ENCODE data around the gene SNCAIP. TPM values are rescaled to one million over a fixed set of nuclear protein-coding genes. Genes with fewer than 3 reads are reported as not detected.
A peak's percentile ranks its signal among the peaks of the same experiment; 100 is the strongest.

The SNCAIP gene
- total RNA-seq: not detected in 2 replicates

- intact Hi-C loops (cut with micrococcal nuclease): loop anchor here (5.0 to 10.0 kb wide), 2 partner anchors 237 to 785 kb away; partner anchors contain the start of gene LOX
- H3K27me3 Mint-ChIP-seq (ENCODE audit: low read depth): peaks cover 53% of the 10 kb centered on the region
- no peak within 1 kb of the TSS for H3K27ac Mint-ChIP-seq
- peaks cover 2% of the 10 kb centered on the region for H3K4me1 Mint-ChIP-seq (ENCODE audit: low read depth)
- no peak for DNase-seq (ENCODE audit: low spot score)
- H3K4me3 Mint-ChIP-seq (ENCODE audit: low read depth): peak within 1 kb of the TSS; percentile 33
- no peaks in the 10 kb centered on the region for H3K9me3 Mint-ChIP-seq
- H3K36me3 Mint-ChIP-seq (ENCODE audit: low read depth): no peaks in the 10 kb centered on the region
Measured at GRCh38 chr5:122311961-122312590, at the start of gene SNCAIP. TSS of gene SNCAIP (plus strand) at chr5:122312237. CDS start at chr5:122391135, 78,898 bp downstream.

- Mint-ChIP-seq H3K4me3 (ENCODE audit: low read depth) (no peak overlapping the region), H3K36me3 (ENCODE audit: low read depth) (no peaks in the 10 kb centered on the region), H3K27me3 (ENCODE audit: low read depth) (no peaks in the 10 kb centered on the region), H3K4me1 (ENCODE audit: low read depth) (no peaks in the 10 kb centered on the region), H3K9me3 (no peaks in the 10 kb centered on the region), H3K27ac (no peak overlapping the region)
- intact Hi-C loops (cut with micrococcal nuclease): no loop called here
- no peak for DNase-seq (ENCODE audit: low spot score)
Measured at GRCh38 chr5:122263352-122264030, 48.5 kb upstream of the SNCAIP start.

- no peaks in the 10 kb centered on the region for H3K4me1 Mint-ChIP-seq (ENCODE audit: low read depth)
- intact Hi-C loops (cut with micrococcal nuclease): no loop called here
- H3K36me3 Mint-ChIP-seq (ENCODE audit: low read depth): no peaks in the 10 kb centered on the region
- H3K27ac Mint-ChIP-seq: no peak overlapping the region
- H3K4me3 Mint-ChIP-seq (ENCODE audit: low read depth): no peak overlapping the region
- H3K9me3 Mint-ChIP-seq: no peaks in the 10 kb centered on the region
- no peaks in the 10 kb centered on the region for H3K27me3 Mint-ChIP-seq (ENCODE audit: low read depth)
- DNase-seq (ENCODE audit: low spot score): no peak
Measured at GRCh38 chr5:122264610-122265009, 47.4 kb upstream of the SNCAIP start.

GRCh38 chr5:122267185-122267584 is 44.9 kb upstream of the SNCAIP start:
- H3K36me3 Mint-ChIP-seq (ENCODE audit: low read depth): no peaks in the 10 kb centered on the region
- no peaks in the 10 kb centered on the region for H3K4me1 Mint-ChIP-seq (ENCODE audit: low read depth)
- DNase-seq (ENCODE audit: low spot score): no peak
- no peaks in the 10 kb centered on the region for H3K27me3 Mint-ChIP-seq (ENCODE audit: low read depth)
- intact Hi-C loops (cut with micrococcal nuclease): no loop called here
- no peak overlapping the region for H3K4me3 Mint-ChIP-seq (ENCODE audit: low read depth)
- no peaks in the 10 kb centered on the region for H3K9me3 Mint-ChIP-seq
- H3K27ac Mint-ChIP-seq: no peak overlapping the region

GRCh38 chr5:122273696-122274095 is 38.3 kb upstream of the SNCAIP start:
- H3K27me3 Mint-ChIP-seq (ENCODE audit: low read depth): no peaks in the 10 kb centered on the region
- no peaks in the 10 kb centered on the region for H3K36me3 Mint-ChIP-seq (ENCODE audit: low read depth)
- H3K27ac Mint-ChIP-seq: no peak overlapping the region
- no peak overlapping the region for H3K4me3 Mint-ChIP-seq (ENCODE audit: low read depth)
- H3K9me3 Mint-ChIP-seq: no peaks in the 10 kb centered on the region
- no peaks in the 10 kb centered on the region for H3K4me1 Mint-ChIP-seq (ENCODE audit: low read depth)
- DNase-seq (ENCODE audit: low spot score): no peak
- intact Hi-C loops (cut with micrococcal nuclease): no loop called here

- no peak for DNase-seq (ENCODE audit: low spot score)
- Mint-ChIP-seq H3K36me3 (ENCODE audit: low read depth) (no peaks in the 10 kb centered on the region), H3K27me3 (ENCODE audit: low read depth) (no peaks in the 10 kb centered on the region), H3K4me1 (ENCODE audit: low read depth) (no peaks in the 10 kb centered on the region), H3K4me3 (ENCODE audit: low read depth) (no peak overlapping the region), H3K9me3 (no peaks in the 10 kb centered on the region), H3K27ac (no peak overlapping the region)
- intact Hi-C loops (cut with micrococcal nuclease): no loop called here
Measured at GRCh38 chr5:122283592-122283991, 28.4 kb upstream of the SNCAIP start.

- intact Hi-C loops (cut with micrococcal nuclease): no loop called here
- Mint-ChIP-seq H3K4me3 (ENCODE audit: low read depth) (no peak overlapping the region), H3K9me3 (no peaks in the 10 kb centered on the region), H3K4me1 (ENCODE audit: low read depth) (no peaks in the 10 kb centered on the region), H3K27me3 (ENCODE audit: low read depth) (no peaks in the 10 kb centered on the region), H3K27ac (no peak overlapping the region), H3K36me3 (ENCODE audit: low read depth) (no peaks in the 10 kb centered on the region)
- DNase-seq (ENCODE audit: low spot score): no peak
Measured at GRCh38 chr5:122286541-122286940, 25.5 kb upstream of the SNCAIP start.

- no peaks in the 10 kb centered on the region for H3K27me3 Mint-ChIP-seq (ENCODE audit: low read depth)
- DNase-seq (ENCODE audit: low spot score): no peak
- no peak overlapping the region for H3K4me3 Mint-ChIP-seq (ENCODE audit: low read depth)
- H3K9me3 Mint-ChIP-seq: no peaks in the 10 kb centered on the region
- no peaks in the 10 kb centered on the region for H3K4me1 Mint-ChIP-seq (ENCODE audit: low read depth)
- no peaks in the 10 kb centered on the region for H3K36me3 Mint-ChIP-seq (ENCODE audit: low read depth)
- intact Hi-C loops (cut with micrococcal nuclease): no loop called here
- H3K27ac Mint-ChIP-seq: no peak overlapping the region
Measured at GRCh38 chr5:122287101-122287500, 24.9 kb upstream of the SNCAIP start.

GRCh38 chr5:122291000-122291901 is 20.8 kb upstream of the SNCAIP start:
- no peak overlapping the region for H3K27ac Mint-ChIP-seq
- no peaks in the 10 kb centered on the region for H3K9me3 Mint-ChIP-seq
- no peaks in the 10 kb centered on the region for H3K36me3 Mint-ChIP-seq (ENCODE audit: low read depth)
- no peak for DNase-seq (ENCODE audit: low spot score)
- no peak overlapping the region for H3K4me3 Mint-ChIP-seq (ENCODE audit: low read depth)
- H3K27me3 Mint-ChIP-seq (ENCODE audit: low read depth): no peaks in the 10 kb centered on the region
- intact Hi-C loops (cut with micrococcal nuclease): no loop called here
- no peaks in the 10 kb centered on the region for H3K4me1 Mint-ChIP-seq (ENCODE audit: low read depth)

- Mint-ChIP-seq H3K9me3 (no peaks in the 10 kb centered on the region), H3K4me1 (ENCODE audit: low read depth) (no peaks in the 10 kb centered on the region), H3K27ac (no peak overlapping the region), H3K27me3 (ENCODE audit: low read depth) (no peaks in the 10 kb centered on the region), H3K36me3 (ENCODE audit: low read depth) (no peaks in the 10 kb centered on the region), H3K4me3 (ENCODE audit: low read depth) (no peak overlapping the region)
- intact Hi-C loops (cut with micrococcal nuclease): no loop called here
- DNase-seq (ENCODE audit: low spot score): no peak
Measured at GRCh38 chr5:122292332-122292731, 19.7 kb upstream of the SNCAIP start.

GRCh38 chr5:122295138-122295537 is 16.9 kb upstream of the SNCAIP start:
- Mint-ChIP-seq H3K36me3 (ENCODE audit: low read depth) (no peaks in the 10 kb centered on the region), H3K27me3 (ENCODE audit: low read depth) (no peaks in the 10 kb centered on the region), H3K4me1 (ENCODE audit: low read depth) (no peaks in the 10 kb centered on the region), H3K9me3 (no peaks in the 10 kb centered on the region), H3K27ac (no peak overlapping the region), H3K4me3 (ENCODE audit: low read depth) (no peak overlapping the region)
- intact Hi-C loops (cut with micrococcal nuclease): no loop called here
- DNase-seq (ENCODE audit: low spot score): no peak

GRCh38 chr5:122296871-122297270 is 15.2 kb upstream of the SNCAIP start:
- Mint-ChIP-seq H3K4me1 (ENCODE audit: low read depth) (no peaks in the 10 kb centered on the region), H3K9me3 (no peaks in the 10 kb centered on the region), H3K4me3 (ENCODE audit: low read depth) (no peak overlapping the region), H3K27ac (no peak overlapping the region), H3K36me3 (ENCODE audit: low read depth) (no peaks in the 10 kb centered on the region), H3K27me3 (ENCODE audit: low read depth) (no peaks in the 10 kb centered on the region)
- DNase-seq (ENCODE audit: low spot score): no peak
- intact Hi-C loops (cut with micrococcal nuclease): no loop called here
